Fibroblast of skin of left biceps (primary cell): ENCODE data around the gene C9orf50.
"Not testable (repeated sequence)": the region's sequence is repeated elsewhere in the genome, so short reads cannot be mapped to it uniquely, and the experiment has no call there.

ENCODE experiments used
- DNase-seq, 2 experiments: peaks; one replicate each; pipeline ENCODE4 v3.0.0-alpha.2; 2013; ENCODE audit warnings: low read depth in 2 of 2

Gene C9orf50

GRCh38 chr9:129610473-129611306 lies 10.2 kb downstream of the C9orf50 start:
- no peak for DNase-seq

DNA sequence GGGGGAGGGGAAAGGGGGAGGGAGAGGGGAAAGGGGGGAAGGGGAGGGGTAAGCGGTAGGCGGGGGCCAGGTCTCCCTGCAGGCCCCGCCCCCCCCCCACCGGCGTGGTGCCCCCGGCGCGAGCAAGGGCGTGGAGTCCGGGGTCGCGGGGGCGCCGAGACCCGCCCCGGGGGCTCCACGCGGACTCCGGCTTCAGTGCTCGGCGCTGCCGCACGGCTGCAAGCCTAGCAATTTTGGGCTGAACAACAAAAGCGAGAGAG lies 10.8 kb downstream of the C9orf50 start:
- no peak for DNase-seq

- no peak for DNase-seq
Observed at GRCh38 chr9:129609486-129610212, 11.3 kb downstream of the C9orf50 start.

DNA sequence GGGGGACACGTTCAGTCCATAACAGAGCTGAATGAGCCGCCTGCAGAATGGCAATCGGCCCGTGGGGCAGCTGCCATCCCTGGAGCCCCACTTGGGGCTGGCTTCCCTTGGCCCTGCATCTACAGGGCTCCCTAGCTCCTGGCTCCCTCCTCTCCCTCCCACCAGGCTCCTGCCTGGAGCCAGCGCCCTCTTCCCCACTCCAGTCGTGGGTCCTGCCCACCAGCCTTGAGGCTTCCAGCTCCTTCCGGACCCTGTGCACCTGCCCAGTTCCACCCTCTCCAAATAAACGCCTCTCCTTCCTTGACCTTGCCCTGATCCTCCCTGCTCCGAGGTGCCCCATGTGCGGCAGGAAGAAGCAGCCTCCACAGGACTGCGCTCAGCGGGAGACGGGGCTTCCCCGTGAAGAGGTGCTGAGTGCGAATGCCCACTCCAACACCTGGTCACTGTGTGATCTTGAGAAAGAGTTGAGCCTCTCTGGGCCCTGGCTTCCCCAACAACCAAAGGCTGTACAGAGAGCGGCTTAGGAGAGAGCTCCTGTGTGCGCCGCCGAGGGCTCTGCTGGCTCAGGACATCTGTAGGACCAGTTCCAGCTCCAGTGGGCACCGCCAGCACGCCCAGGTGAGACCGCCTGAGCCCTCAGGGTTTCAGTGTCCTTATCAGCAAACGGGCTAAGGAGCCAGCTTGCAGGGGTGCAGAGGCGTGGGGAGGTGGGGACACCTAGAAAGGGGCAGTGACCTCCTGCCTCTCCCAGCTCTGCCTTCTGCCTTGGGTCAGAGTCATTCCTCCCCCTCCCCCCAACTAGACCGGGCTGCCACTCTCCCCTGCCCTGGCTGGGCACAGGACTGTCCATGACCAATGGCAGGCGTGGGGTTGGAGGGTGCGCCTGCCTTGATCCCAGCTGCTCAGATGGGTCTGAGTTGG lies 12.1 kb downstream of the C9orf50 start:
- DNase-seq, result no peak

GRCh38 chr9:129607027-129607387 lies 13.9 kb downstream of the C9orf50 start:
- DNase-seq, result no peak

- DNase-seq, result no peak
Observed at GRCh38 chr9:129606161-129607026, 14.5 kb downstream of the C9orf50 start.

DNA sequence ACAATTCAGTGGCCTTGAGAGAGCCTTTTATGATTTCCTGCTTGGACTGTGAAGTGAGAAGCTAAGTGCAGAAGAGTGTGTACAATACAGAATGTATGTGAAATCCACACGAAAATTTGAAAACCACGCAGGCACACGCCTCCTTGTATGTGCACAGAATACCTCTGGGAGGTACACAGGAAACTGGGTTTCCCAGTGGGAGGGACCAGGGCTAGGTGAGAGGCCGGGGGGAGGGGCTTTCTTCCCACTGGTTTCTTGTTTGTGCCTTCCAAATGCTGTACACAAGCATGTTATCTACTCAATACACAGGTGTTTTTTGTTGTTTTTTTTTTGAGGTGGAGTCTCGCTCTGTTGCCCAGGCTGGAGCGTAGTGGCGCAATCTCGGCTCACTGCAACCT lies 16.1 kb downstream of the C9orf50 start:
- no peak for DNase-seq

DNA sequence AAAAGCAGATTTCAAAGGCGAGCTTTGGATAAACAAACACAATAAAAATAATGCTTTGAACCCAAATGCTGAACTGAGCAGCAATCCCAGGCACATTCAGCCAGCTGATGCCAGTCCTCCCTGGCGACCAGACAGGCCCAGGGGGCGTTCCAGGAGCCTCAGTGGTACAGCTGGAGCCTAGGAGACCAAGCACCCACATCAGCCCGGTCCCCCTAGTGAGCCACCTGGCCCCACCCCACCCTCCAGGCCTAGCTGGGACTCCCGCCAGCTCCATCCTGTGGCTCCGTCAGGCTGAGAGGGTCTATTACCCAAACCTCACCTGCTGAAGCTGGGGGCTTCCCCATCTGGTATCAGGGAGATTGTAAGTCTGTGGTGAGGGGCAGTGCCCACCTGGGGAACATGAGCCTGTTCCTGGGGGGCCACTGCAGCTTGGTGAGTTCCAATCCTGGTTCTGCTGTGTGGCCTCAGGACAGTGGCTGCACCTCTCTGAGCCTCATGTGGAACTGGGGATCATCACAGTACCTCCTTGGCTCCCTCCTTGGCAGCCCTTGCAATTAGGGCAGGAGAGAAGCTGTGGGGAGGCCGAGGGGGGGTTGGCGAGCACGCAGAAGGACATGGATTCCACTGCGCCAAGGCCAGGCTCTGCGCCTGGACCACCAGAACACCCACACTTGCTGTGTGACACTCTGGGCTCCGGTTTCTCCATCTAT lies 16.7 kb downstream of the C9orf50 start:
- DNase-seq, result no peak

GRCh38 chr9:129602598-129603415 lies 18.1 kb downstream of the C9orf50 start:
- no peak for DNase-seq

DNA sequence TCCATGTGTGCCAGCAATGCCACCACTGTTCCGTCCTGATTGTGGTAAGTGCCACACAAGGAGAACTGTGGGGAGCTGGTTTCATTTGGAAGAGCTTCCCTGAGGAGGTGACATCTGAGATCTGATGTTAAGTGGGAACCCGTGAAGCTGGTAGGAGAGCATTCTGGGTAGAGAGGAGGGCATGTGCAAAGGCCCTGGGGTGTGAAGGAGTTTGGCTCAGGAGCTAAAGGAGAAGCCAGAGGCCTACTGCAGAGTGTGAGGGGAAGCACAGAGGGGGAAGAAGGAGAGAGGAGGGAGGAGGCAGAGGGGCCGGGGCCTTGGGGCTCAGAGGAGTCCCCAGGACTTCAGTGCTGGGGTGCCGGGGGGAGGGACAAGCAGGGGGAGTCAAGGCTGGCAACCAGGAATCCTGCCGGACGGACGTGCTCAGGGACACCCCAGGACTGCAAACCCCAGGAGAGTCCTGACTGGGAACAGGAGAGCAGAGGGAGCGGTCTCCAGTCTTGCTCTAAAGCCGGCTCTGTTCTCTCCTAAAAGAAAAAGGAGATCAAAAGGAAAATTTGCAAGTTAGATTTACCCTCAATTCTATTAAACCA lies 19.7 kb downstream of the C9orf50 start:
- DNase-seq, result no peak

- DNase-seq, result no peak
Observed at GRCh38 chr9:129598089-129598596, 22.8 kb downstream of the C9orf50 start.

- DNase-seq, result no peak
Observed at GRCh38 chr9:129597355-129598088, 23.4 kb downstream of the C9orf50 start.

DNA sequence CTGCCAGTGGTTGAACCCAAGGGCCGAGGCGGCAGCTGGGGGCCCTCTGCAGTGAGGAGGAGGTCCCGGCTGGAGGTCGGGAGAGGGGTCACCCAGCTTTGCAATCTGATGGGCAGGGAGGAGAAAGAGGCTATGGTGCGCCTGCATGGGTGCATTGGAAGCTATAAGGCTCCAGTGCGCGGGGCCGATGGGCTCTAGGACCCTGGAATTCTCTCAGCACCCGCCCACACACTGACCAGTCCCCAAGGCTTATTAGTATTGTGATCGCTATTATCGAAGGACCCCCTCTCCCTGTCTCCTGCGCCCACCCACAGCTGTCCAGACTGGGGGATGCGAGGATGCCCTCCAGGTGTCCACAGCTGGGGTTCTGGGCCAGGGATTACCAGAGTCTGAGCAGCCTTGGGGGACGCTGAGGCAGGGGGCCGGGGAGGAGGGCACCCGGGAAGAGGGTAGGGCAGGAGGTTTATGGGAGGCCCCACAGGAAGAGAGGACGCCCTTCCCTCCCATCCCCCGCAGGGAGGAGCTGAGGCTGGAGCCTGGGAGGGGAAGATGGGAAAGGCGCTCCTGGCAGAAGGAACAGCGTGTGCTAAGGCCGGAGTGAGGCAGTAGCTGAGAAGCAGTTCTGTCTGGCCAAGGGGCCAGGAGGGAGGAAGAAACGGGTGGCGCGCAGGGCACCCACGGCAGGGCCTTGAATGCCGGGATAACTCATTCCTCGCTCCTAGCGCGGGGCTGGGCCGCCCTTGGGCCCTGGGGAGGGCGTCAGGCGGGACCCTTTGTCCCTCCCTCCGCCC lies 24.2 kb downstream of the C9orf50 start:
- no peak for DNase-seq

GRCh38 chr9:129595903-129596540 lies 24.9 kb downstream of the C9orf50 start:
- DNase-seq, result no peak

- DNase-seq, result no peak
Observed at GRCh38 chr9:129595311-129595741, 25.6 kb downstream of the C9orf50 start.

DNA sequence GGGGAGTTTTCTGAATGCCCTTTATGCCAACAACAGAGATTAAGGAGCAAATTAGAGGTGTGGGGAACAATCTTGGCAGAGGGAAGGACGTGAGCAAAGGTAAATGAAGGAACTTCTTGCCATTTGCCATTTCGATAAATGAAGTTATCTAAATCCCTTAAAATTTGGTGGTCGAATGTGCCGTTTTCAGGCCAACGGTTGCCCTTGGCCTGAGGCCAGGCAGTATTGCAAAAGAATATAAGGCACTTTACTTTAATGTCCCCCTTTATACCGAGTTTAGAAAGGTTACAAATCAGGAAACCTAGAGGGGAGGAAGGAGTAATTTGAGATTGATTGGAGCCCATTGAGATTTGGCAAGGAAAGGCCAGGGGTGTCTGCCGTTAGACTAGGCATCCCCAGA lies 26.3 kb downstream of the C9orf50 start:
- no peak for DNase-seq

GRCh38 chr9:129592790-129593189 lies 28.1 kb downstream of the C9orf50 start:
- not testable (repeated sequence) for DNase-seq
